Measurements from ENCODE around the gene PLEKHG2. TPM values are rescaled to one million over a fixed set of nuclear protein-coding genes. Genes with fewer than 3 reads are reported as not detected.

PLEKHG2 gene
- total RNA-seq, 1 donor = 20.7 TPM

Small RNAs within 50 kb of the gene (small RNA-seq; reads per million reads assigned to genes)
- gene MIR4530 (not detected), gene RN7SL566P (not detected)

Other genes starting within 250 kb of the PLEKHG2 start
- gene NCCRP1, start 215.7 kb upstream of the PLEKHG2 start, total RNA-seq = under 0.01 TPM
- not detected for gene SYCN, start 208.4 kb upstream of the PLEKHG2 start, total RNA-seq
- gene IFNL3, start 167.7 kb upstream of the PLEKHG2 start, total RNA-seq = 0.27 TPM
- 0.81 TPM for gene IFNL4, start 163.8 kb upstream of the PLEKHG2 start, total RNA-seq
- gene IFNL2, start 144.3 kb upstream of the PLEKHG2 start, total RNA-seq = not detected
- not detected for gene IFNL1, start 116.3 kb upstream of the PLEKHG2 start, total RNA-seq
- 8.1 TPM for gene LRFN1, start 91.8 kb upstream of the PLEKHG2 start, total RNA-seq
- 123 TPM for gene GMFG, start 76.6 kb upstream of the PLEKHG2 start, total RNA-seq
- gene SAMD4B, start 70.2 kb upstream of the PLEKHG2 start, total RNA-seq = 84.8 TPM
- 68.4 TPM for gene PAF1, start 21.6 kb upstream of the PLEKHG2 start, total RNA-seq
- gene MED29, start 21.3 kb upstream of the PLEKHG2 start, total RNA-seq = 35.5 TPM
- gene ZFP36, start 5.8 kb upstream of the PLEKHG2 start, total RNA-seq = 98.3 TPM
- gene RPS16, start 23.3 kb downstream of the PLEKHG2 start, total RNA-seq = 641 TPM
- gene SUPT5H, start 32.9 kb downstream of the PLEKHG2 start, total RNA-seq = 75.9 TPM
- gene TIMM50, start 68.2 kb downstream of the PLEKHG2 start, total RNA-seq = 42.3 TPM
- gene DLL3, start 86.3 kb downstream of the PLEKHG2 start, total RNA-seq = 0.27 TPM
- gene SELENOV, start 102.5 kb downstream of the PLEKHG2 start, total RNA-seq = not detected
- gene EID2B, start 120.2 kb downstream of the PLEKHG2 start, total RNA-seq = 7.5 TPM
- 12.7 TPM for gene EID2, start 127.5 kb downstream of the PLEKHG2 start, total RNA-seq
- gene LGALS13, start 189.9 kb downstream of the PLEKHG2 start, total RNA-seq = not detected
- gene LGALS16, start 243.2 kb downstream of the PLEKHG2 start, total RNA-seq = not detected